ENCODE results near the gene YWHAH.

DNA sequence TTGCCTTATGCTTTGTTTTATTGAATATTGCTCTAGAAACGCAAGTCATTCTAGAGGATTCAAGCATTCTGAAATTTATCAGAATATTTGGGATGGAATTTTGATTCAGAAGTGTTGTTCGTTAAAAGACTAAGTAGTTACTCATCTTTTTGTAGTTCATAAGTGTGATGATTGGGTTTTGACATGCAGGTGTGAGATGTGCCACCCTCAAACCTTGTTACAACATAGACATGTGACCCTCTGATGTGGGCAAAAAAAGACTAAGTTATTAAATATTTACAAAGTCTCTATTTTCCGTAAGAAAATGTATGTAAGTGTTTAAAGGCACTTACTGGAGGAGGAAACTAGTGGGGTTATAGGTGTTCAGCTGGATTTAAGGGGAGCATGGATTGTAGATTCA is 8.9 kb downstream of the YWHAH start:
- TF ChIP-seq CTCF (IDR thresholded peaks at IDR 0.05), result no peak
- TF ChIP-seq TFCP2L1 (CRISPR knock-in tag; IDR thresholded peaks at IDR 0.05), result no peak
- TF ChIP-seq JUN (IDR thresholded peaks at IDR 0.05), result no peak

All from A549 (cell line).